Forelimb muscle (tissue), 1 donor: ENCODE measurements around the gene PGBD2. TPM values are rescaled to one million over a fixed set of nuclear protein-coding genes. Genes with fewer than 3 reads are reported as not detected.
"Not testable (repeated sequence)": the region's sequence is repeated elsewhere in the genome, so short reads cannot be mapped to it uniquely, and the experiment has no call there.

Source experiments
- DNase-seq: peaks from one replicate; pipeline ENCODE4 v3.0.0-alpha.2; 2013; ENCODE audit warnings: low read depth
- polyA plus RNA-seq: library from polyadenylated mRNA; unstranded; fragments of 120-200 nt; gene quantifications from one replicate; pipeline ENCODE4 v1.2.1, GENCODE V29; 2013; ENCODE audit not compliant: insufficient read length

PGBD2 gene
- polyA plus RNA-seq, 1 donor: 4.5 TPM

DNA sequence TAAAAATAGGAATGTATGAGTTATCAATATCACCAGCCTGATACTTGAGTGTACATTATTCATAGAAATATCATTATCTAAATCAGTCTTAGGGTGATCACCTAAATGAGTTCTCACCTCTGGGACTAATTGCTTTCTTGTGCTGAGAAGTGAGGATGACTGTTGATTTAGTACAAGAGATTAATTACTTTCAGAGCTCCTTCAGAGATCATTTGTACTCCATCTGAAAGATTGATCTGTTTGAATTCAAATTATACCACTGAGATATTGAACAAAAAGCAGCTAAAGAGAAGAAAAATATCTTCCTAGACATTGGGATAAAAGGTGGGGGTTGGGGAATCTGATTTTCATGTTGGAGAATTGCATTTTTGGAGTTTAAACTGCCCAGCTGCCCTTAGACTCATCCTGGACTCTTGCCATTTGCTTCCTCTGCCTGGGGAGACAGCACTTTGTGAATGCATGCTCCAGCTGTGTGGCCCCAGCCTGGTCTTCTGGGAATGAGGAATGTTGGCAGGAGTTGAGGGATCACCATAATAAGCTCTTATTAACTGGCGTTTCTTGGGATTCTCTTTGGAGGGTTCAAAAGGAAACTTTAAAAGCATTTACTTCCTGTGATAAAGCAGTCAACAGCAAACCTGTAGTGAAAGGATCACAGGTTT lies 19.7 kb upstream of the PGBD2 start:
- DNase-seq: no peak

DNA sequence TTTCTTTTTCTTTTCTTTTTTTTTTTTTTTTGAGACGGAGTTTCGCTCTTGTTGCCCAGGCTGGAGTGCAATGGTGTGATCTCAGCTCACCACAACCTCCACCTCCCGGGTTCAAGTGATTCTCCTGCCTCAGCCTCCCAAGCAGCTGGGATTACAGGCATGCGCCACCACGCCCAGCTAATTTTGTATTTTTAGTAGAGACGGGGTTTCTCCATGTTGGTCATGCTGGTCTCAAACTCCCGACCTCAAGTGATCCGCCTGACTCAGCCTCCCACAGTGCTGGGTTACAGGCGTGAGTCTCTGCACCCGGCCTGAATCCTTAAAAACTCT lies 16.2 kb upstream of the PGBD2 start:
- not testable (repeated sequence) for DNase-seq

DNA sequence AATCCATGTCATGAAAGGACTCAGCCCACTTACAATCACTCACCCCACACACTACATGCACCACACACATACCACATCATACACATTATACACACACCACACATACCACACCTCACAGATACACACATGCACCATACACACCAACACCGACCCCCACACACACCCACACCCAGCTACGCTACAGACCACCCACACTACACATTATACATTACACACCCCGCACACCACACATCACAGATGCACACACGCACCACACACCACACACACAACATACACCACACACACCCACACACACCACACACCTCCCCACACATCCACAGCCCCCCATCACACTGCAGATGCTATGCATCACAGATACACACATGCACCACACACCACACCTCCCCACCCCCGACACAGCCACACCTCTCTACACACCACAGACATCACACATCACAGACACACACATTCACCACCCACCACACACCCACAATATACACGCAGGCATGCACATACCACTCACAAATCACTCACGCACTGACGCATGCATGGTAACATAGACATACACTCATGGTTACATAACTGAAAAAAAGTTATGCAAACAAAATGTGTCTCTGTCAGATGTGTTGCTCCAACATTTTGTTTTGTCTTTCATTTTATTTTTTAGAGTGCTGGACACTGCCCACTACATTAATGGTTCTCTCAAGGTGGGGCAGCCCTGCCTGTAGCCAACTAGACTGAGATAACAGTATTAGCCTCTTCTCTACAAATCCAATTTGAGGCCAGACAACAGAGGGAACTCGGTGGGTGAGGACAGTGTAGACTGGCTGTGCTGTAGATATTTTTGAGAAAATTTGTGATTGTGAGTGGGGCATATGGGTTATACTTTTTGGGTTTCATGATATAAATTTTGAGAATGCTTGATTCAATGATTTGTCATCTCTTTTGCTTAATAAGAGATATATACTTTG lies 15.2 kb upstream of the PGBD2 start:
- DNase-seq: no peak

DNA sequence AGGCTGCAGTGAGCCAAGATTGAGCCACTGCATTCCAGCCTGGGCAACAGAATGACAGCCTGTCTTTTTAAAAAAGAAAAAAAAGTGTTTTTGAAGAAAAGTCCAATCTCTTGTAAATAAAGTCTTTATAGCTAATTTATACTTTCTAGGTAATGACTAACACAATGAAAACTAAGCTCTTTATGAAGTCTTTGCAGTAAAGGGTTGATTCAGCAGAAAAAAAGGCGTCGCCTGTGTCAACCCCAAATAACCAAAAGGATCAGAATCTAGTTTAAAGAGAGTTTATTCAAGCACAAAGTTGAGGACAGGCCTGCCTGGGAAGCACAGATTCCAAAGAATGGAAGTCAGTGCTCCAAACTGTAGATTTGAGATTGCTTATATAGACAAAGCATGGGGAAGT lies 14.3 kb upstream of the PGBD2 start:
- no peak for DNase-seq

DNA sequence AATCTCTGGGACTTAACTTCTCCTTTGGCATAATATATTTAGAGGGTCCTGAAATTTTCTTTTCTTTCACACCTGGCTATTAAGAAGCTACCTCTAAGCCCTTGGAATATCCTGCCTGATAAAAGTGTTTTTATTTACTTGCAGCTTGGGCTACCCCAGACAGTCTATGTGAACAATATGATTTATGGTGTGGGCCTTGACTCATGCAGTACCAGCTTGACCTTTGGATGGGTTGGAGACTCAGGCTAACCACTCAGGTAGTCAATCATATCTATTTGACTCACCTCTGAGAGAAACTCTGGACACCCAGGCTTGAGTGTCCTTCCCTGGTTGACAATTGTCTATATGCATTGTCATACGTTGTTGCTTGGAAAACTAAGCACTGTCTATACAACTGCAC lies 13.4 kb upstream of the PGBD2 start:
- DNase-seq: no peak

DNA sequence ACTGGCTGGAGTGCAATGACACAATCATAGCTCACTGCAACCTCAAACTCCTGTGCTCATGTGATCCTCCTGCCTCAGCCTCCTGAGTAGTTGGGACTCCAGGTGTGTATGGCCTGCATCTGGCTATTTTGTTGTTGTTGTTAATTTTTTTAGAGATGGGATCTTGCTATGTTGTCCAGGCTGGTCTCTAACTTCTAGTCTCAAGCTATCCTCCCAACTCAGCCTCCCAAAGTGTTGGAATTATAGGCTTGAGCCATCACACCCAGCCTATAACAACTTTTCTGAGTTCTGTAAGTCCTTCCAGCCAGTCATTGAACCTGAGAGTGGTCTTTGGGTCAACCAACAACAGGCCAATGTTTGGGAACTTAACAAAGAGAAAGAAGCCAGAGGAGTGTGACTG lies 11.2 kb upstream of the PGBD2 start:
- no peak for DNase-seq

DNA sequence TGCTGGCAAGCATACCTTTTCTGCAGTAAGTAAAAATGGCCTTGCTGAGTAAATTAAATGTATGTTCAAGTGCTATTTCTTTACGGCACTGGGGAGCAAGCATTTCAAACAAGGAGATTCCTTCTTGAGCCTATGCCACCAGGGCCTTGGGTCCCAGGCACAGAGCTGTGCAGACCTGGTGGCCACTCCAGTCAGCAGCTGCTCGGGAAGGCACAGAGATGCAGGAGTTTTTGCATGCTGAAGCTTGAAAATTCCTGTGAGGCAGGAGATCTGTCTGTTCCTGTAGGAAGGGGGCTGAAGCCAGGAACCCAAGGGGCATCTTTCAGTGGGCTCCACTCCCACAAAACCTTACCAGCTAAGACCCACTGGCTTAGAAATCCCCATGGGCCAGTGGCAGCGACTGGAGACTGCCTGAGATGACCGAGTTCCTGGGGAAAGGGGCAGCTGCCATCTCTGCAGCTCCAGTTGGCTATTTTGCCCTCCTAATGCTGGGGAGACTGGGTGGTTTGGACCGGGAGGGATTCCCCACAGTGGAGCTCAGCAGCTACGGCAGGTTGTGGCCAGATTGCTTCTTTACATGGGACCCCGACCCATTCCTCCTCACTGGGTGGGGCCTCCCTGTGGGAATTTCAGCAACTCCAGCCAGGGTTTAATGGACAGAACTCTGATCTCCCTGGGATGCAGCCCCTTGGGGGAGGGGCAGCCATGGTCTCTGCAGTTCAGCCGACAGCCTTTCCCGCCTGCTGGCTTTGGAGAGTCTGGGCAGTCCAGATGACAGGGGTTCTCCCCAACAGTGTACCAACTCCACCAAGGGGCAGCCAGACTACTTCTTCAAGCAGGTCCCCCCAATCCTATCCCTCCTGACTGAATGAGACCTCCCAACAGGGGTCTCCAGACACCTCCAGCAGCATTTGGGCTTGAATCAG lies 8.4 kb upstream of the PGBD2 start:
- no peak for DNase-seq

DNA sequence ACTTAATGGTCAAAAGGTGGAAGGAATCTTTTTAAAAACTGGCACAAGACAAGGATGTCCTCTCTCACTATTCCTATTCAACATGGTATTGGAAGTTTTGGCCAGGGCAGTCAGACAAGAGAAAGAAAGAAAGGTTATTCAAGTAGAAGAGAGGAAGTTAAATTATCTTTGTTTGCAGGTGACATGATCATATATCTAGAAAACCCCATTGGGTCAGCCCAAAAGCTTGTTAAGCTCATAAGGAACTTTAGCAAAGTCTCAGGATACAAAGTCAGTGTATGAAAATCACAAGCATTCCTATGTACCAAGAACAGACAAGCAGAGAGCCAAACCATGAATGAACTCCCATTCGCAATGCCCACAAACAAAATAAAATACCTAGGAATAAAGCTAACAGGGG lies 5.4 kb upstream of the PGBD2 start:
- DNase-seq: no peak

DNA sequence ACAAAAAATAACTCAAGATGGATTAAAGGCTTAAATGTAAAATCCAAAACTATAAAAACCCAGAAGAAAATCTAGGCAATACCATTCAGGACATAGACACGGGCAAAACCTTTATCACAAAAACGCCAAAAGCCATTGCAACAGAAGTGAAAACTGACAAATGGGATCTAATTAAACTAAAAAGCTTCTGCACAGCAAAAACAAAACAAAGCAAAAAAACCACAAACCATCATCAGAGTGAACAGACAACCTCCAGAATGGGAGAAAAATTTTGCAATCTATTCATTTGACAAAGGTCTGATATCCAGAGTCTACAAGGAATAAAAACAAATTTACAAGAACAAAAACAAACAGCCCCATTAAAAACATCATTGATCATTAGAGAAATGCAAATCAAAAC lies 4.5 kb upstream of the PGBD2 start:
- no peak for DNase-seq

DNA sequence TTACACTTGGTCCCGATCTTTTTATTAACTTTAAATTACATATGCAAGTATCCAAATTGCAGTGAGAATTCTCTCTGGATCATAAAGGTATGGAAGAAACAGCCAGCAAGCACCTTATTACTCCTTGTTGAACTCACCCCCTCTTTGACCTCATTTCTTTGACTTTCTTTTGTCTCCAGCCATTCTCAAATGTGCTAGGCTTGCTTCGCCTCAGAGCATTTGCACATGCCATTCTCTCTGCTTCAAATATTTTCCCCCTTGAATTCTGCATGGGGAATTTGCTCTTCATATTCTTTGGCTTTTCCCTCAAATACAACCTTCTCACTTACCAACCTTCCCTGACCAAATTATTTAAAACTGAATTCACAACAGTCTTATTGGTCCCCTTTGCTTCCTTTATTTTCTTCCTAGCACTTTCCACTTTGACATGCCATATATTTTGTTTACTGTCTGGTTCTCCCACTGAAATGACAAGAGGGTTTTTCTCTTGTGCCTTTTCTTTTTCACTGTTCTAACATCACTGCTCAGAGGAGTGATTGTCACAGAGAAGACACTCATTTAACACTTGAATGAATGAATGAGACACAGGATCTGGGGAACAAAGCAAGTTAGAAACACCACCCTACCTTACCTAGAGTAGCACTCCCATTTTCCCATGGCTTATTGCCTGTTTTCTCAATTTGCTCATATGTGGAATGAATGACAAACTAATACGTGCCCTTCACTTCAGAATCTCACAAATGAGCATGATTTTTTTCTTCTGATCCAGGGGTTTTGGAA lies 1.4 kb upstream of the PGBD2 start:
- DNase-seq: no peak

DNA sequence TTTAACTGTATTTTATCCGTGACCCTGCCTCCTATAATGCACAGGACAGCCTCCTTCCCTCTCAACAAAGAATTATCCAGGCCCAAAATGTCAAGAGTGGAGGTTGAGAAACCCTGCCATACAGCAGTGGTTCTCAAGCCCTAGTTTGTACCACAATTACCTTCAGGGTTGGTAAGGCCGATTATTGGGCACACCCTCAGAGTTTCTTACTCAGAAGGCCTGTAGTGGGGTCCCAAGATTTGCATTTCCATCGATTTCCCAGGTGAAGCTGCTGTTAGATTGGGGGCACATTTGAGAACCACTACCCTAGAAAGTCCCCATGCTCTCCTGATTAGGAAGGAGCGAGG lies 400 bp upstream of the PGBD2 start:
- DNase-seq: no peak

DNA sequence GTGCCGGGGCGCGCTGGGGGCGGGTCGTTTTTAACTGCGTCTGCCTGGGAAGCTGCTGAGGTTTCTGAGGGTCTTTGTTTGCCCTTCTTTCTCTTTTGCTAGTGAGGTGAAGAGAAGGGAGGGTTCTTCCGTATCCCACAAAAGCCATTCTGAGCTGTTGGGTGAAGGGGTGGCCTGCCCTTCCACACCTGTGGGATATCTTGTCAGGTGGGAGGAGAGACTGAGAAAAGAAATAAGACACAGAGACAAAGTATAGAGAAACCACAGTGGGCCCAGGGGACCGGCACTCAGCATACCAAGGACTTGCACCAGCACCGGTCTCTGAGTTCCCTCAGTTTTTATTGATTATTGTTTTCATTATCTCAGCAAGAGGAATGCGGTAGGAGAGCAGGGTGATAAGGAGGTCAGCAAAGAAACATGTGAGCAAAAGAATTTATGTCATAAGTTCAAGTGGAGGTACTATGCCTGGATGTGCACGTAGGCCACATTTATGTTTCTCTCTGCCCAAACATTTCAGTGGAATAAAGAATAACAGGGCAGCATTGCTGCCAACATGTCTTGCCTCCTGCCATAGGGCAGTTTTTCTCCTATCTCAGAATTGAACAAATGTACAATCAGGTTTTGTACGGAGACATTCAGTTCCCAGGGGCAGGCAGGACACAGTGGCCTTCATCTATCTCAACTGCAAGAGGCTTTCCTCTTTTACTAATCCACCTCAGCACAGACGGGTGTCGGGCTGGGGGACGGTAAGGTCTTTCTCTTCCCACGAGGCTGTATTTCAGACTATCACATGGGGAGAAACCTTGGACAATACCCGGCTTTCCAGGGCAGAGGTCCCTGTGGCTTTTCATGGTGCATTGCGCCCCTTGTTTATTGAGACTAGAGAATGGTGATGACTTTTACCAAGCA lies 972 bp downstream of the PGBD2 start:
- DNase-seq: no peak

DNA sequence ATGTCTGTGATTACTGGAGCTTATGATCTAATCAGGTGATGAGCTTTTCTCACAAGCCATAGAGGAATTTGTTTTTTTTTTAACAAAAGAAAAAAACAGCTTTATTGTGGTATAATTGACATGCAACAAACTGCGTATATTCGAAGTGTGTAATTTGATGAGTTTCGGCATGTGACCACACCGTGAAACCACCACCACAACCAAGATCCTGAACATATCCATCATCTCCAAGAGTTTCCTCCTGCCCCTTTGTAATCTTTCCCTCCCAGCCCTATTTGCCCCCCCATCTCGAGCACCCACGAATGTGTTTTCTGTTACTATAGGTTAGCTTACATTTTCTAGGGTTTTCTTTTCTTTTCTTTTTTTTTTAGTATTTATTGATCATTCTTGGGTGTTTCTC lies 4.7 kb downstream of the PGBD2 start:
- no peak for DNase-seq

DNA sequence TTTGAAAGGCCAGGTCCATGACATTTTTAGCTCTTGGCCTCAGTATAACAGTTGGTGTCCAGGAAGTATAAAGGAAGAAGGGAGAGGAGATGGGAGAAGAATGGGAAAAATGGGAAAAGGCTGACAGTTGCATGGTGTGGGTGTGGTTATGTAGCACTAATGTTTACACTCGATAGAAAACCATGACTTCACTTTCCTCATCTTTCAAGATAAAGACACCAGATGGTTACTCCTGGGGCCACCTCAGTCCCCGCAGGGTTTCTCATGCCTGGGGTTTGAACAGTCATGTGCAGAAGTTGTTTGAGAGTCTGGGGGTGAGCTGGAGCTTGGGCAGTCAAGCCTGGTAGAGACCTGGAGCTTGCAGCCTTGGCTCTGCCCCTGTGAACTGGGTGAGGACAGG lies 7.9 kb downstream of the PGBD2 start:
- DNase-seq: no peak

DNA sequence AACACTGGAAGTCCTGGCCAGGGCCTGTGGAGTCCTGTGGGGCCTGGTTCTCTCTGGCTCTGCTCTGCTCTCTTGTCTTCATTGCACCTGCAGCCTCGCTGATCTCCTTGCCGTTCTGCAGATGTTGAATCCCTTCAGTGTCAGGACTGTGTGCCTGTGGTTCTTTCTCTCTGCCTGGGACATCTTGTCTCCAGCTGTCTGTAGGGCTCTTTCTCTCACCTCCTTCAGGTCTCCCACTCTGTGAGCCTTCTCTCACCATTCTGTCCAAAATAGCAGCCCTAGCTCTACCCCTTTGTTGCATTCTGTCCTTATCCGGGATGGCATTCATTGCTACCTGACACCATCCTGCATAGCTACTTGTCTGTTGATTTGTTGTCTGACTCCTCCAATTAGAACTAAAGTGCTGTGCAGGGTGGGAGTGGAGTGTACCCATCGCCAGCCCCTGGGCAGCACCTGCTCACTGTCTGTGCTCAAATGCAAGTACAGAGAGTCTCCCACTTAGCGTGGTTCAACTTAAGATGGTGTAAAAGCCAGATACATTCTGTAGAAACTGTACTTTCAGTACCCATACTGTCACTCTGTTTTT lies 8.9 kb downstream of the PGBD2 start:
- DNase-seq: no peak

DNA sequence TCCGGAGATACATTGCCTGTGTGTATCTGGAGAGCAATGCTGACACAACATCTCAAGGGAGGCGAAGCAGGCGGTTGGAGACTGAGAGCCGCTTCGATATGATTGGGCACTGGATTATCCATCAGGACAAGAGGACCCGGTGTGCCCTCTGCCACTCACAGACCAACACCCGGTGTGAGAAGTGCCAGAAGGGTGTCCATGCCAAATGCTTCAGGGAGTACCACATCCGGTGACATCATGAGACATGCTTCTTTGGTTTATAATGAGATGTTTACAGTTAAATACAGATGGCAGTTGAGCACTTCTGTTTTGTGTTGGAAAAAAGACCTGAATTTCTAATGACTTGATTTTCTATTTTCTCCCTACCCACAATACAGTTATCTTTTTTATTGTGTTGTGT lies 12.1 kb downstream of the PGBD2 start:
- no peak for DNase-seq

DNA sequence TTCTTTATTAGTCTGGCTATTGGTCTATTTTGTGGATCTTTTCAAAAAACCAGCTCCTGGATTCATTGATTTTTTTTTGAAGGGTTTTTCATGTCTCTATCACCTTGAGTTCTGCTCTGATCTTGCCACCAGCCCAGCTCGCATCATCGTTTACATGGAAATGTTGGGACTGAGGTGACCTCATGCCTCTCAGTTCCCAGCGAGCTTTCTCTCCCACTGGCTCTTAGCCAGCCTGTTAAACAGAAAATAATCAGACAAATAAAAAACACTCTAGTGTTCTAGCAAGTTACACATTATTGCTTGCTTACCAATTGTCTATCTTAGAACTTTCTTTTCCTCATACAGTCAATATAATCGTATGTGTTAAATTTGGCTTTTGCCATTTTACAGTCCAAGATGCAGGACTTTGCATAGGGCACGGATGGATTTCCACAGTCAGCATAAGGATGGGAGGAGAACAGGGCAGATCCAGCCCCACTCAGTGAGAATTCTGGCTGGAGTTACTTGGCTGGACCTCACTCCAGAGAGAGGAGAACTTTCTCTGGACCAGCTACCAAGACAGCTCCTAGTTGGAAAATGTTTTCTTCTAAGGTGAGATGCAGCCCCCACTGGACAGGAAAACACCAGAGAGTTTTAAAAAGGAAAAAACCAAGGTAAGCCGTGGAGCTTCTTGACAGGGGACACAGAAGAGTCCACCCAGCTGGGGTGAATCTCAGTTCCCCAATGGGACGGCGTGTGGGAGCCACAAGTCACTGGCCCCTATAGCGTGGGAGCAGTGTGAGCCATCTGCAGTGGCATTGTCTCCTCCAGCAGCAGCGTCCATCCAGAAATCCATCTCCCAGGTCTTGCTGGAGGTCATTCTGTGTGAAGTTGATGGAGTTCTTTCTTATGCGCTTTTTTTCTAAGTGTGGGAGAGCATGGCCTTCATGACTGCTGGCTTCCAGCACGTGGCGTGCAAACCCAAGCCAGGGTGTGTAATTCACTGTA lies 17.6 kb downstream of the PGBD2 start:
- DNase-seq: no peak

DNA sequence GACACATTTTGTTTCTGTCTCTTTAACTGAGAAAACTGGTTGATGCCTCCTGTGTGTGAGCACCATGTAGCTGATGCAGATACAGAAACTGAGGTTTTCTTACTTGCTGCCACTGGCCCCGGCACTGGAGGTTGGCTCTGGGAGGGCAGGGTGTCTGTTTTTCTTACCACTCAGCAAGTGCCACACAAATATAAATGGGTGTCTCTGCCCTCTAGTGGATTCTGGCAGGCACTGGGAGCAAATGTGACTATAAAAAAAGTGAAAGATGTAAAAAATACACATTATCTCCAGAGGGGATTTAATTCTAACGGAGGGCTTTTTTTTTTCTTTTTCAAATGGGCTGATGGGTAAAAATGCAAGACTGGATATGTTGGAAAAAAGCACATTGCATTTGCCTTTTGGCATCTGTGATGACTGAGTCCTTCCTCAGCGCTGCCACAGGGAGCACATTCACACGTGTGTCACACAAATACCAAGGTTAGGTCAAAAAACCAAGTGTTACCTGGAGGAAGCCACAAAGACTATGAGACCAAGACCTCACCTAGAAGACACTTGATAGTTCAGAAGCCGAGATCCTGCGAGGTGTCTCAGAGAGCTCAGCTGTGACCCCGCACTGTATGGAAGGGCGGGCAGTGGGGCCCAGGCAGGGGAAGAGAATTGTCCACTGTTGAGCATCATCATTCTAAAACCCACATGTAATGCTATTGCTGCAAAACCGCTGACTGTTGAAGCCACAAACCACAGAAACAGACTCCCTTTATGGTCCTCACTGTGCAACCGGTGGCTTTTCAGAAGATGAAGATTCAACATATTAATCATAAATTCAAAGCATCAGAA lies 18.9 kb downstream of the PGBD2 start:
- DNase-seq: peak; percentile 4
